Measurements from ENCODE around the gene HMX1.

HMX1 gene

GRCh38 chr4:8867624-8868320 is 3.9 kb downstream of the HMX1 start:
- no peak for DNase-seq
- ATAC-seq, result no peak

- no peak for ATAC-seq
- DNase-seq, result no peak
Measured at GRCh38 chr4:8866828-8867623, 4.6 kb downstream of the HMX1 start.

GRCh38 chr4:8866421-8866820 is 5.2 kb downstream of the HMX1 start:
- no peak for ATAC-seq
- no peak for DNase-seq

- DNase-seq, result no peak
- no peak for ATAC-seq
Measured at GRCh38 chr4:8865681-8866310, 5.8 kb downstream of the HMX1 start.

GRCh38 chr4:8864912-8865680 is 6.5 kb downstream of the HMX1 start:
- DNase-seq (no peak), ATAC-seq (no peak)

- DNase-seq, result no peak
- ATAC-seq, result no peak
Measured at GRCh38 chr4:8863686-8864682, 7.7 kb downstream of the HMX1 start.

- ATAC-seq (no peak), DNase-seq (no peak)
Measured at GRCh38 chr4:8862800-8863685, 8.6 kb downstream of the HMX1 start.

- no peak for DNase-seq
- ATAC-seq, result no peak
Measured at GRCh38 chr4:8862334-8862733, 9.3 kb downstream of the HMX1 start.

GRCh38 chr4:8861576-8862295 is 9.9 kb downstream of the HMX1 start:
- ATAC-seq (no peak), DNase-seq (no peak)

GRCh38 chr4:8860892-8861575 is 10.6 kb downstream of the HMX1 start:
- no peak for DNase-seq
- ATAC-seq, result no peak

- ATAC-seq (no peak), DNase-seq (no peak)
Measured at GRCh38 chr4:8860096-8860891, 11.3 kb downstream of the HMX1 start.

- DNase-seq (no peak), ATAC-seq (no peak)
Measured at GRCh38 chr4:8859550-8860095, 12.0 kb downstream of the HMX1 start.

GRCh38 chr4:8858701-8859210 is 12.9 kb downstream of the HMX1 start:
- no peak for ATAC-seq

GRCh38 chr4:8857766-8858700 is 13.6 kb downstream of the HMX1 start:
- ATAC-seq (no peak), DNase-seq (no peak)

More at GRCh38 chr4:8858701-8859210, 12.9 kb downstream of the HMX1 start:
- DNase-seq, result no peak

GRCh38 chr4:8856835-8857621 is 14.6 kb downstream of the HMX1 start:
- DNase-seq (no peak), ATAC-seq (no peak)

Measured in stimulated activated naive CD8-positive, alpha-beta T cell treated with anti-CD3 and anti-CD28 coated beads, Interleukin-15, Interleukin-2, amounts not matched to agents 100 U/mL and 50 U/mL, for 24 hours (primary cell).